ENCODE results near the gene MIER2.

GRCh38 chr19:359653-359925, 15.0 kb upstream of the MIER2 start:
- no peak for TF ChIP-seq CTCF (IDR thresholded peaks at IDR 0.05; ENCODE audit: insufficient read depth, low read length)
- TF ChIP-seq POLR2AphosphoS5 (IDR thresholded peaks at IDR 0.05; ENCODE audit: low read depth) = no peak
- TF ChIP-seq REST (IDR thresholded peaks at IDR 0.05; ENCODE audit: insufficient replicate concordance, low read depth) = no peak
- no peak for TF ChIP-seq GABPA (IDR thresholded peaks at IDR 0.05; ENCODE audit: low read depth)
- TF ChIP-seq SPI1 (IDR thresholded peaks at IDR 0.05; ENCODE audit: borderline replicate concordance, low read depth) = no peak
